ENCODE results near the gene GLUL. TPM values are rescaled to one million over a fixed set of nuclear protein-coding genes. Genes with fewer than 3 reads are reported as not detected.

The GLUL gene
- total and polyA plus RNA-seq, 5 donors from 2014 or later, result 27.3 to 69.5 (median 44.5) TPM

DNA sequence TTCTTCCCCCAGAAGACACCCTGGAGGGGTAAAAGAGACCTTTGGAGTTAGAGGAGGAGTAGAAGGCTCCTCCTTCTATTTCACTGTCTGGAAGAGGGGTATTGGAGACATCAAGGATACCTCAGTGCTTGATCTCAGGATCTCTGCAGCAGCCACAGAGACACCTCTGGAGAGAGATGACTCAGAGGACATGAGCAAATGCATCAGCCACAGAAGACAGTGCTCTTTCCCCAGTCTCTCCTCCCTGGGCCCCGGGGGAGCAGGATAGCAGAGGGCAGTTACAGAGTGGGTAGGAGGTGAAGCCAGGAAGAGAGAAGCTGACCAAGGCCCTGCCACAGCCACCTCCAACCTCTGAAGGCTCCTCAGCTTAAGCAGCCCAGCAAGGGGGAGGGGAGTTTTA, 24.2 kb upstream of the GLUL start:
- Mint-ChIP-seq H3K4me1 (no peaks in the 10 kb centered on the region), H3K27ac (no peak overlapping the region), H3K27me3 (no peaks in the 10 kb centered on the region), H3K4me3 (no peak overlapping the region), H3K36me3 (no peaks in the 10 kb centered on the region), H3K9me3 (peaks cover 0 to 2% (median 0%) of the 10 kb centered on the region in 7 donors)
- Histone ChIP-seq H3K4me3 (ENCODE audit: low read depth, low read length) (no peak overlapping the region), H3K9me3 (ENCODE audit: control insufficient read depth in 2 of 2, low read length in 2 of 2) (no peaks in the 10 kb centered on the region), H3K27ac (ENCODE audit: insufficient read depth, low read length, poor library complexity, severe bottlenecking) (no peak overlapping the region), H3K4me1 (ENCODE audit: control insufficient read depth, insufficient read depth, low read length, poor library complexity, severe bottlenecking) (no peaks in the 10 kb centered on the region), H3K36me3 (ENCODE audit: control insufficient read depth, insufficient read depth, low read length) (no peaks in the 10 kb centered on the region), H3K27me3 (ENCODE audit: control insufficient read depth, insufficient read depth, low read length) (no peaks in the 10 kb centered on the region)
- ATAC-seq (ENCODE audit: low read depth in 2 of 2) (no peak), DNase-seq (no peak)

DNA sequence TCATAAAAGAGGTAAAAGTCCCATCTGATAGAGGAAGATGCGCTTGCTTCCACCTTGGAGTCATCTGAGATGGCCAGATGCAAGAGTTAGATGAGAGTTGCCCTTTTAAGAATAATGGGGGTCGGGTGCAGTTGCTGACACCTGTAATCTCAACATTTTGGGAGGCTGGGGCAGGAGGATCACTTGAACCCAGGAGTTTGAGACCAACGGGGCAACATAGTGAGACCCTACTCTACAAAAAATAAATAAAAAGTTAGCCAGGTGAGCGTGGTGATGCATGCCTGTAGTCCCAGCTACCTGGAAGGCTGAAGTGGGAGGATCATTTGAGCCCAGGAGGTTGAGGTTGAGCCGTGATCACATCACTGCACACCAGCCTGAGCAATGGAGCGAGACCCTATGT, 22.4 kb upstream of the GLUL start:
- no peaks in the 10 kb centered on the region for H3K4me1 ChIP-seq (ENCODE audit: control insufficient read depth, insufficient read depth, low read length, poor library complexity, severe bottlenecking)
- H3K4me3 ChIP-seq (ENCODE audit: low read depth, low read length), result no peak overlapping the region
- Mint-ChIP-seq H3K27me3 (no peaks in the 10 kb centered on the region), H3K27ac (no peak overlapping the region), H3K4me3 (no peak overlapping the region), H3K4me1 (no peaks in the 10 kb centered on the region), H3K9me3 (peaks cover 0 to 2% (median 0%) of the 10 kb centered on the region in 7 donors), H3K36me3 (no peaks in the 10 kb centered on the region)
- ATAC-seq (ENCODE audit: low read depth in 2 of 2), result no peak
- H3K27ac ChIP-seq (ENCODE audit: insufficient read depth, low read length, poor library complexity, severe bottlenecking), result no peak overlapping the region
- H3K36me3 ChIP-seq (ENCODE audit: control insufficient read depth, insufficient read depth, low read length), result no peaks in the 10 kb centered on the region
- DNase-seq, result no peak
- H3K9me3 ChIP-seq (ENCODE audit: control insufficient read depth in 2 of 2, low read length in 2 of 2), result no peaks in the 10 kb centered on the region
- H3K27me3 ChIP-seq (ENCODE audit: control insufficient read depth, insufficient read depth, low read length), result peaks cover 2% of the 10 kb centered on the region

DNA sequence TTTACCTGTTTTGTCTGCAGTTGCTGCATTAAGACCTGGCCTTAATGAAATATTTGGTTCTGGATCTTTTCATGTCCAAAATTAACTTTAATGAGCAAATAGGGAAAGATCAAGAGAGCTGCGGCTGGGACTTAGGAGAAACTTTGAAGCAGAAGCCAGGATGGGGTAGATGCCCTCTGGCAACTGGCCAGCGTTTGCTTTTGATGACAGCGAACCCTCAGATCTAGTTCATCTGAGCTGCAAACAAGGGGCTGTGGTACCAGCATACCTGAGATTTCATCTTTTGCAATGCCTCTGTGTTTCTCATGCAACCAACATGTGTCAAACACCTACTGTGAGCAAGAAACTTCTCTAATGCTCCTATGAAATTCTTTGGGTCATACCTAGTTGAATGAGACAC, 21.9 kb upstream of the GLUL start:
- no peak overlapping the region for H3K27ac ChIP-seq (ENCODE audit: insufficient read depth, low read length, poor library complexity, severe bottlenecking)
- peaks cover 2% of the 10 kb centered on the region for H3K27me3 ChIP-seq (ENCODE audit: control insufficient read depth, insufficient read depth, low read length)
- Mint-ChIP-seq H3K9me3 (peaks cover 0 to 2% (median 0%) of the 10 kb centered on the region in 7 donors), H3K4me1 (no peaks in the 10 kb centered on the region), H3K27me3 (no peaks in the 10 kb centered on the region), H3K4me3 (no peak overlapping the region), H3K27ac (no peak overlapping the region), H3K36me3 (no peaks in the 10 kb centered on the region)
- H3K9me3 ChIP-seq (ENCODE audit: control insufficient read depth in 2 of 2, low read length in 2 of 2), result no peaks in the 10 kb centered on the region
- no peaks in the 10 kb centered on the region for H3K4me1 ChIP-seq (ENCODE audit: control insufficient read depth, insufficient read depth, low read length, poor library complexity, severe bottlenecking)
- H3K4me3 ChIP-seq (ENCODE audit: low read depth, low read length), result no peak overlapping the region
- ATAC-seq (ENCODE audit: low read depth in 2 of 2) (no peak), DNase-seq (no peak)
- H3K36me3 ChIP-seq (ENCODE audit: control insufficient read depth, insufficient read depth, low read length), result no peaks in the 10 kb centered on the region

DNA sequence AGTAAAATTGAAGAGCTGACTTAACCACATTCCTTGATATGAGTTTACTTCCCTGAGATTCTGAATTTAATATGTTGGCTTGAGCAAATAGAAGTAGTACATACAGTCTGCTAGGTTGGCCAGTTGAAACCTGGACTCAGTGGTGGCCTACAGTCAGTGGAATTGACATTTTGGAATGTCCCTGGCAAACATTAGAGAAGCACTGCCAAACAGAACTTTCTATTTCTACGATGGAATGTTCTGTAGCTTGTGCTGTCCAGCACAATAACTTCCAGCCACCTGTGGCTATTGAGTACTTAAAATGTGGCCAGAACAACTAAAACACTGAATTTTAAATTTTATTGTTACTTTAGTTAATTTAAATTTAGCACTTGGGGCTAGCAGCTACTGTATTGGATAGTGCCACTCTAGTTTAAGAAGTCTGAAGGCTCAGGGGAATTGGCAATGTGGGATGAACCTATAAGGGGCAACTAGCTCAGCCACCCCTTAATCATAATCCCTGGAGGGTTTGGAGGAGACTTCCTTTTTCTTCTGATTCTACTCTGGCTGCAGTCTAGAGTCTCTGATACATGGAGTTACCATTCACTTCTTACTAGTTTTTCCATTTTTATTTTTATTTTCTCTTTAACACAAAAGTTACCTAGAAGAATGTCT, 19.2 kb upstream of the GLUL start:
- peaks cover 0 to 2% of the 10 kb centered on the region in 2 experiments for H3K9me3 ChIP-seq (ENCODE audit: control insufficient read depth in 2 of 2, low read length in 2 of 2)
- Mint-ChIP-seq H3K4me3 (no peak overlapping the region), H3K4me1 (no peaks in the 10 kb centered on the region), H3K9me3 (peaks cover 0 to 1% (median 0%) of the 10 kb centered on the region in 7 donors), H3K36me3 (no peaks in the 10 kb centered on the region), H3K27ac (no peak overlapping the region), H3K27me3 (no peaks in the 10 kb centered on the region)
- ATAC-seq (ENCODE audit: low read depth in 2 of 2) (no peak), DNase-seq (no peak)
- H3K27me3 ChIP-seq (ENCODE audit: control insufficient read depth, insufficient read depth, low read length), result peaks cover 5% of the 10 kb centered on the region
- H3K36me3 ChIP-seq (ENCODE audit: control insufficient read depth, insufficient read depth, low read length), result no peaks in the 10 kb centered on the region
- no peak overlapping the region for H3K27ac ChIP-seq (ENCODE audit: insufficient read depth, low read length, poor library complexity, severe bottlenecking)
- no peak overlapping the region for H3K4me3 ChIP-seq (ENCODE audit: low read depth, low read length)
- H3K4me1 ChIP-seq (ENCODE audit: control insufficient read depth, insufficient read depth, low read length, poor library complexity, severe bottlenecking), result no peaks in the 10 kb centered on the region

DNA sequence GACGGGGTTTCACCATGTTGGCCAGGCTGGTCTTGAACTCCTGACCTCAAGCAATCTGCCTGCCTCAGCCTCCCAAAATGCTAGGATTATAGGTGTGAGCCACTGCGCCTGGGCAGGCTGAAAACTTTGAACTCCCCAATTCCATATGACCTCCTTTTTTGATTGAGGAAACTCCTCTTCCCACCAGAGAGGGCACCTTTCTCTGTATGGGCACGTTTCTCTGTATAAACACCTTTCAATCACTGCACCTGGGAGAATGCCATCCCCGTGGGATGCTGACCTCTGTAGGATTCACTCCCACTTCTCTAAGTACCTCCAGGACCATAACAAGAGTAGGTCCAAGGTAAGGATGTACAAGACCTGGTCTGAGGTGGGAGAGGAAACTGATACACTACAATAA, 18.5 kb upstream of the GLUL start:
- no peak overlapping the region for H3K4me3 ChIP-seq (ENCODE audit: low read depth, low read length)
- H3K27me3 Mint-ChIP-seq, result no peaks in the 10 kb centered on the region

DNA sequence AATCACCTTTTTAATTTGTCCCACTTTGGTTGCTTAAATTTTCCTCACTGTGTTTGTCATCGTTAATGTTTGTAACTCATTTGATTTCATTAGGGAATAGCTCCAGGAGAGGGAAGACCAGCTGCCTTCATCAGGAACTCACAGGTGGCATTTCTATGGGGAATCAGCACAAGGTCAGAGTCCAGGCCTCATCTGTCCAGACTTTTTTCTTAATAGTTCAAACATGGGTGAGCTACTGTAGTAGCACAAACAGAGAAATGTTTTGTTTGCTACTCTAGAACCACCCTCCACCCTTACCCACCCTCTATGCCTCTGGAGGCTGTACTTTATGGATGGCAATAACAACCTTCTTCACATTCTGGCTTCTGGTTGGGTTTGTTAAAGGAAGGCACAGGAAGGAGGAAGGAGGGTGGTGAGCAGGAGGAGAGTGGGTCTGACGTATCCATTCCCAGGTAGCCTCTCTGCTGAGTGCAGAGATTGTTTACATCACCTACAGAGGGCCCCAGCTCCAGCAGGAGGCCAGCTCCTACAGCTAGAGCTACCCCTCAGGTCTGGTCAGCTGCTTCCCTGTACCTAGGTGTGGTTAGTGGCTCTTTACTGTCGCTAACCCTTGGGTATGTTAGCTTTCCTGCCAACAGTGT, 17.0 kb upstream of the GLUL start:
- no peaks in the 10 kb centered on the region for H3K4me1 ChIP-seq (ENCODE audit: control insufficient read depth, insufficient read depth, low read length, poor library complexity, severe bottlenecking)
- no peak overlapping the region for H3K4me3 ChIP-seq (ENCODE audit: low read depth, low read length)
- no peaks in the 10 kb centered on the region for H3K36me3 ChIP-seq (ENCODE audit: control insufficient read depth, insufficient read depth, low read length)
- DNase-seq (no peak), ATAC-seq (ENCODE audit: low read depth in 2 of 2) (no peak)
- H3K27ac ChIP-seq (ENCODE audit: insufficient read depth, low read length, poor library complexity, severe bottlenecking), result no peak overlapping the region
- Mint-ChIP-seq H3K4me3 (no peak overlapping the region), H3K27me3 (peaks cover 3% of the 10 kb centered on the region), H3K4me1 (no peaks in the 10 kb centered on the region), H3K27ac (no peak overlapping the region), H3K36me3 (peaks cover 3% of the 10 kb centered on the region), H3K9me3 (peaks cover 0 to 6% (median 0%) of the 10 kb centered on the region in 7 donors)
- peaks cover 8% of the 10 kb centered on the region for H3K27me3 ChIP-seq (ENCODE audit: control insufficient read depth, insufficient read depth, low read length)
- peaks cover 0 to 6% of the 10 kb centered on the region in 2 experiments for H3K9me3 ChIP-seq (ENCODE audit: control insufficient read depth in 2 of 2, low read length in 2 of 2)

More for the DNA sequence above, 18.5 kb upstream of the GLUL start:
- Mint-ChIP-seq H3K27ac (no peak overlapping the region), H3K9me3 (peaks cover 0 to 6% (median 0%) of the 10 kb centered on the region in 7 donors), H3K4me1 (no peaks in the 10 kb centered on the region), H3K4me3 (no peak overlapping the region), H3K36me3 (peaks cover 3% of the 10 kb centered on the region)
- Histone ChIP-seq H3K27ac (ENCODE audit: insufficient read depth, low read length, poor library complexity, severe bottlenecking) (no peak overlapping the region), H3K9me3 (ENCODE audit: control insufficient read depth in 2 of 2, low read length in 2 of 2) (peaks cover 0 to 6% of the 10 kb centered on the region in 2 experiments), H3K4me1 (ENCODE audit: control insufficient read depth, insufficient read depth, low read length, poor library complexity, severe bottlenecking) (no peaks in the 10 kb centered on the region), H3K27me3 (ENCODE audit: control insufficient read depth, insufficient read depth, low read length) (peaks cover 8% of the 10 kb centered on the region), H3K36me3 (ENCODE audit: control insufficient read depth, insufficient read depth, low read length) (no peaks in the 10 kb centered on the region)
- ATAC-seq (ENCODE audit: low read depth in 2 of 2) (no peak), DNase-seq (no peak)

DNA sequence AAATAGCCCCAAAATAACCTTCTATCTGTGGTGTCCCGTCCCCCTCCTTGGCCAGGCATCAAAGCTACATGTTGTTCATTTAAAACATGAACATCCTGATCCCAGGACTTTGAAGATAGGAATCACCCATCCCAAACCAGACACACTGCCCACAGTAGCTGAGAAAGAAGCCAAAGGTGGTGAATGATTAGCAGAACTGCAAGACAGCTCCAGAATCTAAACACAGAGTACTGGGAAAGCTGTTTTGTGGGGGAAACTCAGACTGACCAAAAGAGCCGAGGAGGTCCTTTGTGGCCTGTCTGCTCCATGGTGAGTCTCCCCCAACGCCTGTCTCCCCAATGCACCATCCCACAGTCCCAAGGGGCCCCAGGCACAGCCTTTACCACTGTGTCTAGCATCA, 16.1 kb upstream of the GLUL start:
- no peak for ATAC-seq (ENCODE audit: low read depth in 2 of 2)
- H3K4me1 Mint-ChIP-seq, result no peaks in the 10 kb centered on the region
- no peak overlapping the region for H3K4me3 Mint-ChIP-seq
- no peak overlapping the region for H3K4me3 ChIP-seq (ENCODE audit: low read depth, low read length)
- peaks cover 0 to 6% (median 0%) of the 10 kb centered on the region in 7 donors for H3K9me3 Mint-ChIP-seq
- DNase-seq, result no peak
- H3K36me3 Mint-ChIP-seq, result peaks cover 3% of the 10 kb centered on the region
- peaks cover 0 to 6% of the 10 kb centered on the region in 2 experiments for H3K9me3 ChIP-seq (ENCODE audit: control insufficient read depth in 2 of 2, low read length in 2 of 2)
- no peak overlapping the region for H3K27ac ChIP-seq (ENCODE audit: insufficient read depth, low read length, poor library complexity, severe bottlenecking)
- no peaks in the 10 kb centered on the region for H3K4me1 ChIP-seq (ENCODE audit: control insufficient read depth, insufficient read depth, low read length, poor library complexity, severe bottlenecking)
- H3K36me3 ChIP-seq (ENCODE audit: control insufficient read depth, insufficient read depth, low read length), result no peaks in the 10 kb centered on the region
- H3K27ac Mint-ChIP-seq, result no peak overlapping the region
- H3K27me3 Mint-ChIP-seq, result peaks cover 11% of the 10 kb centered on the region
- peaks cover 8% of the 10 kb centered on the region for H3K27me3 ChIP-seq (ENCODE audit: control insufficient read depth, insufficient read depth, low read length)

DNA sequence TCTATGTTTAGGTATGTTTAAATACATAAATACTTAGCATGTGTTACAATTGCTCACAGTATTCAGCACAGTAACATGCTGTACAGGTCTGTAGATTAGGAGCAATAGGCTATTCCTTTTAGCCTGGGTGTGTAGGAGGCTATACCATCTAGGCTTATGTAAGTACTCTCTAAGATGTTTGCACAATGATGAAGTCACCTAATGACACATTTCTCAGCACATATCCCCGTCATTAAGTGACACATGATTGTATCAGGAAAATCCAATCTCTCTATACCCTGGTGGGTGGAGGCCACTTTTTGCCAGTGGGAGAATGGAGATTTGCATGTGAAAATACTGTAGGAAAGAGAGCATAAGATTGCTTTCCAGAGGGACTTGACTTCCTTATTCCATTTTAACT, 14.4 kb upstream of the GLUL start:
- H3K9me3 Mint-ChIP-seq, result peaks cover 0 to 6% (median 0%) of the 10 kb centered on the region in 7 donors
- H3K27ac Mint-ChIP-seq, result no peak overlapping the region
- no peaks in the 10 kb centered on the region for H3K4me1 ChIP-seq (ENCODE audit: control insufficient read depth, insufficient read depth, low read length, poor library complexity, severe bottlenecking)
- no peak overlapping the region for H3K4me3 ChIP-seq (ENCODE audit: low read depth, low read length)
- H3K27me3 ChIP-seq (ENCODE audit: control insufficient read depth, insufficient read depth, low read length), result peaks cover 8% of the 10 kb centered on the region
- H3K36me3 Mint-ChIP-seq, result peaks cover 3% of the 10 kb centered on the region
- peaks cover 0 to 6% of the 10 kb centered on the region in 2 experiments for H3K9me3 ChIP-seq (ENCODE audit: control insufficient read depth in 2 of 2, low read length in 2 of 2)
- no peak overlapping the region for H3K27ac ChIP-seq (ENCODE audit: insufficient read depth, low read length, poor library complexity, severe bottlenecking)
- no peak for ATAC-seq (ENCODE audit: low read depth in 2 of 2)
- H3K27me3 Mint-ChIP-seq, result peaks cover 11% of the 10 kb centered on the region
- H3K4me1 Mint-ChIP-seq, result no peaks in the 10 kb centered on the region
- no peak for DNase-seq
- no peak overlapping the region for H3K4me3 Mint-ChIP-seq
- H3K36me3 ChIP-seq (ENCODE audit: control insufficient read depth, insufficient read depth, low read length), result no peaks in the 10 kb centered on the region

Data from CD4-positive, CD25-positive, alpha-beta regulatory T cell (primary cell).